ENCODE data around the gene BRF1.

The BRF1 gene

GRCh38 chr14:105199093-105199492 lies 101.7 kb downstream of the BRF1 start:
- H3K4me1 ChIP-seq (ENCODE audit: control insufficient read depth, insufficient read depth, low read length), result no peaks in the 10 kb centered on the region

DNA sequence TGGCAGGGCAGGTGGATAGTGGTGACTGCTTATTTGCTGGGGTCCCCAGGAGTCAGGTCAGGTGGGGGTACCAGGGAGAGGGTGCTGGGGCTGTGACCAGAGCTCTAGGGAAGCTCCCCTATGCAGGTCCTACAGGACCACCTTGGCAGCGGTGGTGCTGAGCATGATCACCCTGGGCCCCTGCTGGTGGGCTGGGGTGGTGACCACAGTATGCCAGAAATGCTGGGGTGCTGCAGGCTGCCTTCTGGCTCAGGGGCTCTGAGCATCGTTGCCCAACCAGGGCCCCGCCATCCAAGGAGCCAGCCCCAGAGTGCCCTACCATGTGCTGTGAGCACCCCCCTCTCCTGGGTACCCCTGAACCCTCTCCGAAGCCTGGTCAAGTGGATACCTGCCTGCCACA lies 102.2 kb downstream of the BRF1 start:
- Histone ChIP-seq H3K4me1 (ENCODE audit: control insufficient read depth, insufficient read depth, low read length) (no peaks in the 10 kb centered on the region), H3K4me3 (ENCODE audit: low read depth, low read length) (no peak overlapping the region), H3K36me3 (ENCODE audit: control insufficient read depth, insufficient read depth, low read length) (no peaks in the 10 kb centered on the region), H3K9ac (ENCODE audit: low read depth, low read length) (no peak overlapping the region), H3K9me3 (ENCODE audit: control insufficient read depth, insufficient read depth, low read length) (no peaks in the 10 kb centered on the region), H3K27me3 (ENCODE audit: control insufficient read depth, insufficient read depth, low read length) (peaks cover 5% of the 10 kb centered on the region)

More at GRCh38 chr14:105199093-105199492, 101.7 kb downstream of the BRF1 start:
- no peaks in the 10 kb centered on the region for H3K36me3 ChIP-seq (ENCODE audit: control insufficient read depth, insufficient read depth, low read length)
- no peak overlapping the region for H3K9ac ChIP-seq (ENCODE audit: low read depth, low read length)
- H3K4me3 ChIP-seq (ENCODE audit: low read depth, low read length), result no peak overlapping the region
- H3K27me3 ChIP-seq (ENCODE audit: control insufficient read depth, insufficient read depth, low read length), result peaks cover 5% of the 10 kb centered on the region
- H3K9me3 ChIP-seq (ENCODE audit: control insufficient read depth, insufficient read depth, low read length), result no peaks in the 10 kb centered on the region

- Histone ChIP-seq H3K9me3 (ENCODE audit: control insufficient read depth, insufficient read depth, low read length) (no peaks in the 10 kb centered on the region), H3K4me1 (ENCODE audit: control insufficient read depth, insufficient read depth, low read length) (no peaks in the 10 kb centered on the region), H3K9ac (ENCODE audit: low read depth, low read length) (no peak overlapping the region), H3K36me3 (ENCODE audit: control insufficient read depth, insufficient read depth, low read length) (no peaks in the 10 kb centered on the region), H3K4me3 (ENCODE audit: low read depth, low read length) (no peak overlapping the region), H3K27me3 (ENCODE audit: control insufficient read depth, insufficient read depth, low read length) (peaks cover 5% of the 10 kb centered on the region)
Observed at GRCh38 chr14:105197211-105197641, 103.6 kb downstream of the BRF1 start.

DNA sequence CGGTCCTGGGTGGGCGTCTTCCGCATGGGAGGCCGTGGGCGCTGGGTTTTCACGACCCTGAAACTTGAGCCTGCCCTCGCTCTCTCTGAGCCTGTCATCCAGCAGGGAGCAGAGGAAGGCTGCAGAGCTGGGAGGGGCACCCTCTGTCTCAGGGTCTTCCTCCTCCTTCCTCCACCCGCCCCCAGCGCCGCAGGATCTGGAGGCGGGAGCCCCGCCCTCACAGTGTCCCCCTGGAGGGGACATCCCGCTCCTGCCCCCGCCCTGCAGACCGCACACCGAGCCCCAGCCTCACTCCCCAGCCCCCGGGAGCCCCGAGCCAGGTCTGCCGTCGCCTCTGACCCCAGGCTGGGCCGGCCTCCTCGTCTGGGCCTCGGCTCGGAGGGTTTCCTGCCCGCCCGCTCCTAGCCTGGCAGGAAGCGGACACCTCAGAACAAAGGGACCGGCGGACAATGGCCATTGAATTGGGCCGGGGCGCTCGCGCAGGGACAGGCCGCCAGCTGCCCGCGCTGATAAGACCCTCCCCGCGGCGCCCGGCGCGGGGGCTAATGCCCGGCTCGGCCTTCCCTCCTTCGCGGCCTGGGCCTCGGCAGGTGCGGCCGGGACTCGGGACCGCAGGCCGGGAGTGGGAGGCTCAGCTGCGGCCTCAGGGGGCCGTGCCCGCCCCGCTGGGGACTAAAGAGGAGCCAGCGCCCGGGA lies 104.4 kb downstream of the BRF1 start:
- no peaks in the 10 kb centered on the region for H3K4me1 ChIP-seq (ENCODE audit: control insufficient read depth, insufficient read depth, low read length)
- H3K4me3 ChIP-seq (ENCODE audit: low read depth, low read length), result peak overlapping the region; percentile 8
- H3K9me3 ChIP-seq (ENCODE audit: control insufficient read depth, insufficient read depth, low read length), result no peaks in the 10 kb centered on the region
- H3K9ac ChIP-seq (ENCODE audit: low read depth, low read length), result no peak overlapping the region
- H3K27me3 ChIP-seq (ENCODE audit: control insufficient read depth, insufficient read depth, low read length), result peaks cover 5% of the 10 kb centered on the region
- H3K36me3 ChIP-seq (ENCODE audit: control insufficient read depth, insufficient read depth, low read length), result no peaks in the 10 kb centered on the region

DNA sequence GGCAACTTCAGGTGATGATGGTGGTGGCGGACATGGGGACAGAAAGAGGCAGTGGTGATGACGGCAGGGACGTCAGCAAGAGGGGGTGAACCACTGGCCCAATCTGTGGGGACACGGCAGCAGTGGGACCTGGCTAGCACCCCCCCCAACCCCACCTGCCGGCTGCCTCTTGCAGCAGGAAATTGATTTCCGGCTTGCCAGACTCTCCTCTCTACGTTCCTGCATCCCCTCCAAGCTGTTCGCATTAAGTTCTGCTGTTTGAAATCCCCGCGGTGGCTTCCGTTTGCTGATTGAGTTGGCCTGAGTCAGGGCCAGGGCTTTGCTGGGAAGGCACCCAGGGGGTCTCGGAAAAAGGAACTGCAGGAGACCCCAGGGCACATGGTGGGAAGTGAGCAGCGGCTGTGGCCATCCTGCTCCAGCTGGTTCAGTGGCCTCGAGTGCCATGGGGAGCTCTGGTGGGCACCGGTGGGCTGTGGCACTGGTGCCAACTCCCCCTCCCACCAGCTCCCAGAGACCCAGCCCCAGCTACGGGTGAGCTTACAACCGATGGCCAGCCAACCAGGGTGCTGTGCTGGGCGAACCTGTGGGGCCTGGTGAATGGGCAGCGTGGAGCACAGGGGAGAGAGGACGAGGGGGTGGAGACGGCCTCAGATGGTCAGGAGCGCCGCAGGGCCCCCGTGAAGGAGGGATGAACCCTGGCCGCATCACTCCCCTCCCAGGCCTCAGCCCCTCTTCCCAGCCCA lies 105.1 kb downstream of the BRF1 start:
- H3K4me1 ChIP-seq (ENCODE audit: control insufficient read depth, insufficient read depth, low read length), result no peaks in the 10 kb centered on the region
- no peak overlapping the region for H3K9ac ChIP-seq (ENCODE audit: low read depth, low read length)
- no peaks in the 10 kb centered on the region for H3K9me3 ChIP-seq (ENCODE audit: control insufficient read depth, insufficient read depth, low read length)
- H3K36me3 ChIP-seq (ENCODE audit: control insufficient read depth, insufficient read depth, low read length), result no peaks in the 10 kb centered on the region
- H3K27me3 ChIP-seq (ENCODE audit: control insufficient read depth, insufficient read depth, low read length), result peaks cover 5% of the 10 kb centered on the region
- peak overlapping the region; percentile 8 for H3K4me3 ChIP-seq (ENCODE audit: low read depth, low read length)

- H3K9ac ChIP-seq (ENCODE audit: low read depth, low read length), result no peak overlapping the region
- no peak overlapping the region for H3K4me3 ChIP-seq (ENCODE audit: low read depth, low read length)
- no peaks in the 10 kb centered on the region for H3K36me3 ChIP-seq (ENCODE audit: control insufficient read depth, insufficient read depth, low read length)
- no peaks in the 10 kb centered on the region for H3K4me1 ChIP-seq (ENCODE audit: control insufficient read depth, insufficient read depth, low read length)
- no peaks in the 10 kb centered on the region for H3K9me3 ChIP-seq (ENCODE audit: control insufficient read depth, insufficient read depth, low read length)
- H3K27me3 ChIP-seq (ENCODE audit: control insufficient read depth, insufficient read depth, low read length), result peaks cover 5% of the 10 kb centered on the region
Observed at GRCh38 chr14:105195051-105195450, 105.8 kb downstream of the BRF1 start.

- Histone ChIP-seq H3K4me3 (ENCODE audit: low read depth, low read length) (no peak overlapping the region), H3K27me3 (ENCODE audit: control insufficient read depth, insufficient read depth, low read length) (peaks cover 5% of the 10 kb centered on the region), H3K36me3 (ENCODE audit: control insufficient read depth, insufficient read depth, low read length) (no peaks in the 10 kb centered on the region), H3K4me1 (ENCODE audit: control insufficient read depth, insufficient read depth, low read length) (no peaks in the 10 kb centered on the region), H3K9me3 (ENCODE audit: control insufficient read depth, insufficient read depth, low read length) (no peaks in the 10 kb centered on the region), H3K9ac (ENCODE audit: low read depth, low read length) (no peak overlapping the region)
Observed at GRCh38 chr14:105193916-105194782, 106.7 kb downstream of the BRF1 start.

DNA sequence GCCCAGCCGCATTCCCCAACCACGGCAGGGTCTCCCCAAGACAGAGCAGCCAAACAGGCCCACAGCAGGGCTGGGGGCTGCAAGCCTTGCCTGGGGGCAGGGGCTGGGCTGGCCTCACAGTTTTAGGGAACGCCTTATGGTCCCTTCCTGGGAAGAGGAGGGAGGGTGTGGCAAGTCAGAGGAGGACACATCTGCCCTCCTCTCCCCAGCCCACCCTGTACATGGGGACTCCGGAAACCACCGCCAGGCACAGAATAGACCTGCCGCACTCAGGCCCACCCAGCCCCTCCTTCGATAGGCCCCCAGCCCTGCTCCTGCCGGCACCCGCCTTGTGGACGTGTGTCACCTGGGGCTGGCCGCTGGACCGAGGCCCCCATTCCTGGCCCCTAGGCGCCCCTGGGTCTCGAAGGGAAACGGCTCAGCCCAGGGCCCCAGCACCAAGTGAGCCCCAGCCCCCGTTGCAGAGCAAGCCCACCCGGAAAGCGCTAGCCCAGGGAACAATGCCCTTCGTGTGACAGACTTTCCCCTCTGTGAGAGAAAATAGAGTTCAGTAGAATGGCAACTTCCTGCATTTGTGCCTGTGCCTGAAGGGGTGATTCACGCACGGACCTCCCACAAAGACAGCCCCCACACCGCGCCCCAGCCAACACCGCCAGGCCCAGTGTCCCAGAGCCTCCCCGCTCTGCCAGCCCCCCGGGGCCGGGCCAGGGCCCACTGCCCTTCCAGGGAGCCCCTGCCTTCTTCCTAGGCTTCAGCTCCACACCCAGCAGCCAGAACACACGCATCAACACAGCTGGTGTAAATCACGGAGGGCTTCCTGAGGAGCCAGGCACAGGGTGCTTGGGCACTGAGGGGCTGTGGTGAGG lies 107.7 kb downstream of the BRF1 start:
- Histone ChIP-seq H3K27me3 (ENCODE audit: control insufficient read depth, insufficient read depth, low read length) (peaks cover 5% of the 10 kb centered on the region), H3K4me1 (ENCODE audit: control insufficient read depth, insufficient read depth, low read length) (no peaks in the 10 kb centered on the region), H3K9me3 (ENCODE audit: control insufficient read depth, insufficient read depth, low read length) (no peaks in the 10 kb centered on the region), H3K9ac (ENCODE audit: low read depth, low read length) (no peak overlapping the region), H3K4me3 (ENCODE audit: low read depth, low read length) (no peak overlapping the region), H3K36me3 (ENCODE audit: control insufficient read depth, insufficient read depth, low read length) (no peaks in the 10 kb centered on the region)

DNA sequence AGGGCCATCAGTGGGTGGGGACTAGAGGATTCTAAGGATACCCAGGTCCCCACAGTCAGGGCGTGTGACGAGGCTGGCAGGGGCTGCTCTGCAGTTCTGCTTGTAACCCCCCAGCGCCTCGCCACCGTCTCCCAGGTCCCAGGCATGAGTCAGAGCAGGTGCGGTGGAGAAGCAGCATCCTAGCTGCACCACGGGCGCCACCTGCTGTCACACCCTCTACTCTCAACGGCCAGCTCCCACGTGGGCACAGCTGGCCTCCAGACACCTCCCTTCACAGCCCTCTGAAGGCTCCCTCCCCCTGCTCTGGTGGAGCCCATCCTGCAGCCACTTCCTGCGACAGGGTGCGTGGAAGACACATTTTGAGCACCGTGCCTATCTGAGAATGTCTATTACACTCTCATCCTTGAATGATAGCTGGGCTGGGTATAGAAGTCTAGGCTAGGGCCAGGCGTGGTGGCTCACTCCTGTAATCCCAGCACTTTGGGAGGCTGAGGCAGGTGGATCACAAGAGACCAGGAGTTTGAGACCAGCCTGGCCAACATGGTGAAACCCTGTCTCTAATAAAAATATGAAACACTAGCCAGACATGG lies 112.8 kb downstream of the BRF1 start:
- no peaks in the 10 kb centered on the region for H3K9me3 ChIP-seq (ENCODE audit: control insufficient read depth, insufficient read depth, low read length)
- no peaks in the 10 kb centered on the region for H3K4me1 ChIP-seq (ENCODE audit: control insufficient read depth, insufficient read depth, low read length)
- H3K36me3 ChIP-seq (ENCODE audit: control insufficient read depth, insufficient read depth, low read length), result no peaks in the 10 kb centered on the region
- H3K4me3 ChIP-seq (ENCODE audit: low read depth, low read length), result no peak overlapping the region
- H3K27me3 ChIP-seq (ENCODE audit: control insufficient read depth, insufficient read depth, low read length), result no peaks in the 10 kb centered on the region
- H3K9ac ChIP-seq (ENCODE audit: low read depth, low read length), result no peak overlapping the region

DNA sequence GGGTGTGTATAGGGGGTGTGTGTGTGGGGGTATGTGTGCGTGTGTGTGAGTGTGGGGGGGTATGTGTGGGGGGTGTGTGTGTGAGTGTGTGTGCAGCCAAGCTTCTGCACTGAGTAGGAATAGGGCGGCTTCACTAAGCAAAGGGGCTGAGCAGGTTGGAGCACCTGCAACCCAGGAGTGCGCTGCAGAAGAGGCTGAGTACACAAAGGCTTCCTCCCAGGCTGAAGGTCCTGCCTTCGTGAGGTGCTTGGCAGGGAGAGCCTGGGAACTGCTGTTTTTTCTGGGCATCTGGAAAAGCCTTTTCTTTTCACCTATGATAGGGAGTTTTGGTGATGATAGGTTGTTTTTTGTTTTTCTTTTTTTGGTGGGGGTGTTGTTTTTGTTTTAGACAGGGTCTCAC lies 113.7 kb downstream of the BRF1 start:
- no peaks in the 10 kb centered on the region for H3K9me3 ChIP-seq (ENCODE audit: control insufficient read depth, insufficient read depth, low read length)
- H3K9ac ChIP-seq (ENCODE audit: low read depth, low read length), result no peak overlapping the region
- no peaks in the 10 kb centered on the region for H3K36me3 ChIP-seq (ENCODE audit: control insufficient read depth, insufficient read depth, low read length)
- no peaks in the 10 kb centered on the region for H3K4me1 ChIP-seq (ENCODE audit: control insufficient read depth, insufficient read depth, low read length)
- no peak overlapping the region for H3K4me3 ChIP-seq (ENCODE audit: low read depth, low read length)
- peaks cover under 1% of the 10 kb centered on the region for H3K27me3 ChIP-seq (ENCODE audit: control insufficient read depth, insufficient read depth, low read length)

DNA sequence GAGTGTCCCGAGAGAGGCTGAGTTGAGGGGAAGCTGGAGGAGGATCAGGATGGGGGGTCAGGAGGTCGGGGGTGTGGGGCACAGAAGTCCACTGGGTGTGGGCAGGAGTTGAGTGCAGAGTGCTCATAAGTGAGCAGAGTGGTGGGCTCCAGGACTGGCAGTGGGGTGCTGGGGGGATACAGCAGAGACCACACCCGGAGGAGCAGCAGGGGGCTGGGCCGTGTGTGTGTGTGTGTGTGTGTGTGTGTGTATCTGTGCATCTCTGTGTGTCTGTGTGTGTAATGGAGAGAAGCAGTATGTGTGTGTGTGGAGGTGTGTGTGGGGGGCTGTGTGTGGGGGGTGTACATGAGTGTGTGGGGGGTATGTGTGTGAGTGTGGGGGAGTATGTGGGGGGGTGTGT lies 114.8 kb downstream of the BRF1 start:
- H3K4me1 ChIP-seq (ENCODE audit: control insufficient read depth, insufficient read depth, low read length), result peaks cover 3% of the 10 kb centered on the region
- H3K27me3 ChIP-seq (ENCODE audit: control insufficient read depth, insufficient read depth, low read length), result peaks cover 7% of the 10 kb centered on the region
- no peak overlapping the region for H3K9ac ChIP-seq (ENCODE audit: low read depth, low read length)
- H3K4me3 ChIP-seq (ENCODE audit: low read depth, low read length), result no peak overlapping the region
- H3K36me3 ChIP-seq (ENCODE audit: control insufficient read depth, insufficient read depth, low read length), result no peaks in the 10 kb centered on the region
- no peaks in the 10 kb centered on the region for H3K9me3 ChIP-seq (ENCODE audit: control insufficient read depth, insufficient read depth, low read length)
